ENCODE results near the gene MAL.

- no peak for TF ChIP-seq POLR2A (IDR thresholded peaks at IDR 0.05; ENCODE audit: extremely low read depth, insufficient read length)
- TF ChIP-seq, protein P1, sequence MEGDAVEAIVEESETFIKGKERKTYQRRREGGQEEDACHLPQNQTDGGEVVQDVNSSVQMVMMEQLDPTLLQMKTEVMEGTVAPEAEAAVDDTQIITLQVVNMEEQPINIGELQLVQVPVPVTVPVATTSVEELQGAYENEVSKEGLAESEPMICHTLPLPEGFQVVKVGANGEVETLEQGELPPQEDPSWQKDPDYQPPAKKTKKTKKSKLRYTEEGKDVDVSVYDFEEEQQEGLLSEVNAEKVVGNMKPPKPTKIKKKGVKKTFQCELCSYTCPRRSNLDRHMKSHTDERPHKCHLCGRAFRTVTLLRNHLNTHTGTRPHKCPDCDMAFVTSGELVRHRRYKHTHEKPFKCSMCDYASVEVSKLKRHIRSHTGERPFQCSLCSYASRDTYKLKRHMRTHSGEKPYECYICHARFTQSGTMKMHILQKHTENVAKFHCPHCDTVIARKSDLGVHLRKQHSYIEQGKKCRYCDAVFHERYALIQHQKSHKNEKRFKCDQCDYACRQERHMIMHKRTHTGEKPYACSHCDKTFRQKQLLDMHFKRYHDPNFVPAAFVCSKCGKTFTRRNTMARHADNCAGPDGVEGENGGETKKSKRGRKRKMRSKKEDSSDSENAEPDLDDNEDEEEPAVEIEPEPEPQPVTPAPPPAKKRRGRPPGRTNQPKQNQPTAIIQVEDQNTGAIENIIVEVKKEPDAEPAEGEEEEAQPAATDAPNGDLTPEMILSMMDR (IDR thresholded peaks at IDR 0.05; ENCODE audit: low read depth, low read length) = no peak
- TF ChIP-seq, protein P2, sequence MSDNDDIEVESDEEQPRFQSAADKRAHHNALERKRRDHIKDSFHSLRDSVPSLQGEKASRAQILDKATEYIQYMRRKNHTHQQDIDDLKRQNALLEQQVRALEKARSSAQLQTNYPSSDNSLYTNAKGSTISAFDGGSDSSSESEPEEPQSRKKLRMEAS (IDR thresholded peaks at IDR 0.05; ENCODE audit: low read depth, low read length) = no peak
These were observed 1.8 kb downstream of the MAL start for GRCh38 chr2:95027369-95027720.
